NCI-H526 treated with DMSO at 0.1 percent for 48 hours (cell line): Measurements from ENCODE around the gene ASB10.
A peak's percentile ranks its signal among the peaks of the same experiment; 100 is the strongest.

Experiments
- DNase-seq: peaks from one replicate; lab custom pipeline; 2025; lab: John Stamatoyannopoulos, UW

ASB10 gene

DNA sequence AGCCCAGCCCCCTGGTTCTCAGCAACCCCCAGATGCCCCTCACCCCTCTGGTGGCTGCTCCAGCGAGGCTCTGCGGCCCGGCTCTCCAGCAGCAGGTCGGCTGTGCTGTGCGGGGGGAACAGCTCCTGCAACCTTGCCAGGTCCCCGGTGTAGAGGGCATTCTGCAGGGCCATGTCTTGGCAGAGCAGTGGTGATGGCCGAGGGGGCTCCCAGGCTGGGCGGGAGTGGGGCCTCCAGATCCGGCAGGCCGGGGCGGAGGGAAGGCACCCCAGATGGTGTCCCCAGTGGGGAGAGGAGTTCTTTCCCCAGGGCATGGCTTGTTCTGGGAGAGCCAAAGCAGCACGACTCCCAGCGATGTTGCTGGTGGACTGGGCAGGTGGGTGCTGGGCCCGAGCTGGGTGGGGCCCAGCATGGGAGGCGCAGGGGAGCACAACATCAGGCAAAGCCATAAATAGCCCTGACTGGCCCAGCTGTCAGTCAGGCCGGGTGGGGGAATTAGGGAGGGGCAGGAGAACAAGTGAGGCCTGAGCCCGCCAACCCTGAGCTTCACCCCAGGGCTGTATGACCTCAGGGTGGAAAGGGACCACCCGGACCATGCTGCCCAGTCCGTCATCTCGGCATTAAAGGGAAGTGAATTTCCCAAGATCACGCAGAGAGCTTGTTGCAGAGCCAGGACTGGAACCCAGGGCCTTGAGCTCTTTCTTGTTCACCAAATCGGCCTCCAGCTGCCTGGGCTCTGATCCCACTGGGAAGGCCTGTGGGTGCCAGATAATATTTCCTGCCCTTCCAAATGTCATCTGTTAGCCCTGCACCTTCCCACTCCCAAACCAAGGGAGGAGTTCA, 580 bp upstream of the ASB10 start:
- no peak for DNase-seq

DNA sequence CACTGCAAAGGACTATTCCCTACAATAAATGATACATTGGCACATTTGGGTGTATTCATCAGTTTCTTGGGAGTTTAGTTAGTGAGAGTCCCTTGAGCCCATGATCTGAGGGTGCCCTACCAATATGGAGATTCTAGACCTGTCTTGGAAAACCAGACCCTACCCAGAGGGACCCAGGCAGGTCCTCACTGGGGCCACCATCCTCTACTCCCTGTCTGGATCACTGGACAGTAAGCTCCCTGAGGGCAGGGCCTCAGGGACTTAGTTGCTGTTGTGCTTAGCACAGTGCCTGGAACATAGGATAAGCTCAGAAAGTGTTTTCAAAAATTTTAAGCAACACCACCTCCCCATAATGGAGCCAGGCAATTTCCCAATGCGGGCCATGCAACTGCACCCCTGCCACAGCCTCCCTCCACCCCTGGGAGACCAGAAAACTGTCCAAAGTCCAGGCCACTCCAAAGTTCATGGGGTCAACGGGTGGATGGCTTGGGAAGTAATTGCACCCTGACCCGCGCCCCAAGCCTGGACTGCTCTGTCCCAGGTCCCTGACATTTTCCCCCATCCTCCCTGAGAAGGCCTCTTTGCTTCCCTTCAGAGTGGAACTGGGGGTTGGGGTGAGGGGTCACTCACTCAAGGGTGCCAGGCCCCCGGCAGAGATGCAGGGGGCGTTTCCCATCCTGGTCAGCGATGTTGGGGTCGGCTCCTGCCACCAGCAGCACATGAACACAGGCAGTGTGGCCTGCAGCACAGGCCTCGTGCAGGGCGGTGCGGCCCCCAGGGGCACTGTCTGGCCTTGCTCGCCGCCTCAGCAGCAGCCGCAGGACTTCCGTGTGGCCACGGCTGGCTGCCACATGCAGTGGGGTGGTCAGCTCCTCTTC, 1.0 kb downstream of the ASB10 start:
- DNase-seq, result no peak

DNA sequence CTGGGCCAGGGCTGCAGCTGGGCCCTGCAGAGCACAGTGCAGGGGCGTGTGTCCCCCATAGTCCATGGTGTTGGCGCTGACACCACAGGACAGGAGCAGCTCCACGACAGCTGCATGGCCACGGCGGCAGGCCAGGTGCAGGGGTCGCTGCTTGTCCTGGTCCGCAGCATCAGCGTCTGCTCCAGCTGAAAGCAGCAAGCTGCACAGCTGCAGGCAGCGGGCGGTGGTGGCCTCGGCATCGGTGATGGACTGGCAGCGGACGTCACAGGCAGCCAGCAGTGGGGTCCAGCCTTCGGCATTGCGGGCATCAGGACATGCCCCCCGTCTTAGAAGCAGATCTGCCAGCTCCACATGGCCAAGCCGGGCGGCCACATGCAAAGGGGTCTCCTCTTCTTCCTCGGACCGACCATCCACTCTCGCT, 6.0 kb downstream of the ASB10 start:
- DNase-seq, result no peak

DNA sequence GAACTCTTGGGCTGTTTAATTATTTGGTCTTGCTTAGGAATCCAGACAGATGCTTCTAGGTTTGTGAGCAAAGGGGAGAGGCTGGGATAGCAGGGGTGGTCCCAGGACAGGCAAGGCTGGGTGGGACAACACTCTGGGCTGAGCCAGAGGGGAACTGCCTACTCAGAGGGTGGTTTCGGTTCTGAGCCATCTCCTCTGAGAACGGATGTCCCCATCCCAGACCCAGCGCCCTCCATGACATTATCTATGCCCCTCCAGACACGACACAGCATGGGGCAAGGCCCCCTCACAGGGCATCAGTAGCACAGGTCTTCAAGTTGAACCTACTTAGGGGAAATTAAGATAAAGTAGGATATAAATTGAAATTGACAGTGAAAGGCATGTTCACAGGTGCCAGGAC, 7.1 kb downstream of the ASB10 start:
- DNase-seq, result no peak

DNA sequence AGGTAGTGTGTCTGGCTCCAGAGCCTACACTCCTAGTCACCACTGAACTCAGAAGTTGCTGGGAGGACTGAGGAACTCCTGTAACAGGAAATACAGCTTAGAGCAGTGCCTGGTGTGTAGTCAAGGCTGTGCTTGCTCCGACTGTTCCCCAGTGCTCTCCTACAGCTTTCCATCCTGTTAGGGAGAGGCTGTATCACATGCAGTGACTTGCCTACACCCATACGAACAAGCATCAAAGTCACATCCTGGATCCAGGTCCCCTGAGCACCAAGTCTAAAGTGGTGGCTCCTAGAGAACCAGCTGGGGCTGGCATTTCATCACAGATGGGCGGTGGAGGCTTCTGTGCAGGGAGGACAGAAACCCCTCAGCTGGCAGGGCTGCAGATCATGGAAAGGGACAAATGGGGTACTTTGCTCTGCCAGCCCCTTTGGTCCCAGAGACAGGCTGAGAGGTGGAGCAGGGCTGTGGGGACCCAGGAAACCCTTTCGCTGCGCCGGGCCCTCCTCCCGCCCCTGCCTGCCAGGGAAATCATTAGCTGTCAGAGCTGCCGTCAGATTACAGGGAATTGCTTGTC, 7.7 kb downstream of the ASB10 start:
- no peak for DNase-seq

DNA sequence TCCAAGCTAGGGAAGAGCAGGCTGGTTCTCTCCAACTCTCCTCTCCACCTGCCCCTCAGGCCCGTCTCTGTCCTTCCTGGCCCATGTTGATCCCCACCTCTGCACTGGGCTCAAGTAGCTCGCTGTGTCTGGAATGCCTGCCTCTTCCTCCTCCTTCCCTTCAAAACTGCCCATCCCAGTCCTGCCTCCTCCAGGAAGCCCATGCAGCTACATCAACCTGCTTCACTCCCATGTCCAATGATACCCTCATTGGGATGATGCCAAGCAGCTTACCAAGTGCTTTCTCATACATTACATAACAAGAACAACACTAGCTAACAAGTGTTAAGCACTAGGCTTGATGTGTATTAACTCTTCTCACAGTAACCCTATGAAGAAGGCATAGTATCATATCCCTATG, 8.2 kb downstream of the ASB10 start:
- DNase-seq, result no peak

DNA sequence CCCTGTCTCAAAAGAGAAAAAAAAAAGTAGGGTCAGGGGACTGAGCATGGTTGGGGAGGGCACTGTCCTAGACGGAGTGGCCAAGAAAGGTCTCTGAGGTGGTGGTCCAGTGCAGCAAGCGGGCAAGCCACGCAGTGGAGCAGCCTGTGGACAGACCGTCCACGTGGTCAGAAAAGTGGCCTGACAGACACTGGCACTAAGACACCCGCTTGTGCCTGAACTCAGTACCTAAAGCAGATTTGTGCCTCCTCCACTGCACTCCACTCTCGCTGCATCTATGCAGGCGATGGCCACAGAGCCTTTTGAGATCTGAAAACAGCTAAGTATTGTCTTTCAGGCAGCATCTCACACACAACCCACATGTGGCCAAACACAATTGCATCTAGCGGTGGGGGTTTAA, 8.8 kb downstream of the ASB10 start:
- no peak for DNase-seq

DNA sequence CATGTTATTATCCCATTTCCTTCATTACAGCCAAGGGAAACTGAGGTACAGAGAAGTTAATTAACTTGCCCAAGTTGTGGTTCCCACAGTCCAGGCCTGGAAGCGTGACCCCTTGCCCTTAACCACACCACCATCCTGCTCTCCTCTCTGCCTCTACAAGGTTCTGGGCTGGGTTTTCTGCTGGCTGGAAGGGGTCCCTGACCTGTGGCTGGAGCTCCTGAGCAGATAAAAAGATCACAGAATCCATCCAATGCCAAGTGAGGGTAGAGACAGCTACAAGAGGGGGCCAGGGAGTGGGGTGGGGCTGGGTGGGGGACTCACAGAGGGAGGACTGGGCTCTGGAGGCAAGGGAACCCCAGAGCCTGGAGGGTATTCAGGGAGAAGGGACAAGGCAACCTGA, 9.7 kb downstream of the ASB10 start:
- DNase-seq, result no peak

DNA sequence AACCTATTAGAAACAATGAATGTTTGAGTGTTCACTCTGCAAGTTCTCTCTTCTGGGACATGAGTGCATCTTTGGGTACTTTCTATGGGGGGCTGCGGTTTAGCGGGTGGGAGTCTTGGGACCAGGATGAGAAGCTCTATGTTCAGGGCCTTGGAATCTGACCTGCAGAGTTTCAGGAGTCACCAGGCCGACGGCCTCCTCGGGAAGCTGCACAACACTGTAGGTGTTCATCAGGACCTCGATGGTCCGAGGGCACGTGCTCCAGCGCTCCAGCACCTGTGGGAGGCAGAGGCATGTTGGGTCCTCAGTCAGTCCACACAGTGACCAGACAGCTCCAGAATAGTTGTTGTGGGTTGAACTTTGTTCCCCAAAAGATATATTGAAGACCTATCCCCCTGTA, 10.6 kb downstream of the ASB10 start:
- no peak for DNase-seq

DNA sequence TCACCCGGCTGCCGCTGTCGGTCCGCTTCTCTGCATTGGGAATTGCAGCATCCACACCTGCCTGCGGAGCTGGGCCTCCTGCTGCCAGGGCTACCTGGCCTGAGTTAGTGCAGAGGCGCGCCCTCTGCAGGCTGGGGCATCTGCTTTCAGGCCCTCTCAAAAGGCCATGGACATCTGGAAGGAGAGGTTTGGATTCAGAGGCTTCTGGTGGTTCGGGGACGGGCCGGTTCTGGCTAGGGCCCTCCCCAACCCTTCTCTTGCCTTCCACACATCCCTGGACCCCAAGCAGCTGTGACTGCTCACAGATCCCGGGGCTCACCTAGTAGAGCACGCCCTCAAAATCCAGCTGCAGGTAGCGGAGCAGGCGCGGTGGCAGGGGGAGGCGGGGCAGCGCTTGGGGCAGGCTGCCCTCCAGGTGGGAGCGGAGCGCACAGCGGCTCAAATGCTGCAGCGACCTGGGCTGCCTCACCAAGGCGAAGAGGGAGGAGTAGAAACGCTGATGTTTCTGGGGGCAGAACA, 11.2 kb downstream of the ASB10 start:
- no peak for DNase-seq

DNA sequence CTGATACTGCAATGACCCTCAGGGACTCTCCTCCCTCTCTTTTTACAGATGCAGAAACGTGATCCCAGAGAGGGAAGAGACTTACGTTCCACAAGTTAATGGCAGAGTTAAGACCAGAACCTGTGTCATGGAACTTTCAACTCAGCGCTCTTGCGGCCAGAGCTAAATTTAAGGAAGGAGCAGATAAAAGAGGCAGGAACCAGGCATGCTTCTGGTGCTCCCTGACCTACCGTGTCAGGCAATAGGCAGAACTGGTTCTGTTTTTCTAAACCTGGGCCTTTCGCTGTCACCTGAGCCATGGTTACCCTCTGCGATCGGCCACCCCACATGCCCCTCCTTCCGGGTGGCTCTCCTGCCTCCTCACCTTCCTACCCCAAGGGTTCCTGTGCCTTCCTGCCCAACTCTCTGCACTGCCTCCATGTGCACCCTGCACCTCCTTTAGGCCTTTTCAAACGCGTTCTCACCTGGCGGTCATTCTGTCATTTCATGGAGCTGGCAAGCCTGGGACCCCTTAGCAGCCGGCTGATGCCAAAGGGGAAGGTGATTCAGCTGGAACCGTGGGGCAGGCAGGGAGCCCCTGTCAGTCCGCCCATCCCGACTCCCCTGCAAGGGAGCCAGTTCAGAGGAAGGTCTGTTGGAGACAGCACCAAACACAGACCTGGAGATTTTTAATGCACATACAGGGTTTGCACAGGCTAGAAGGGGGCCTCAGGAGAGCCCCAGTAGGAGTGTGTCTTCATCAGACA, 11.8 kb downstream of the ASB10 start:
- no peak for DNase-seq

DNA sequence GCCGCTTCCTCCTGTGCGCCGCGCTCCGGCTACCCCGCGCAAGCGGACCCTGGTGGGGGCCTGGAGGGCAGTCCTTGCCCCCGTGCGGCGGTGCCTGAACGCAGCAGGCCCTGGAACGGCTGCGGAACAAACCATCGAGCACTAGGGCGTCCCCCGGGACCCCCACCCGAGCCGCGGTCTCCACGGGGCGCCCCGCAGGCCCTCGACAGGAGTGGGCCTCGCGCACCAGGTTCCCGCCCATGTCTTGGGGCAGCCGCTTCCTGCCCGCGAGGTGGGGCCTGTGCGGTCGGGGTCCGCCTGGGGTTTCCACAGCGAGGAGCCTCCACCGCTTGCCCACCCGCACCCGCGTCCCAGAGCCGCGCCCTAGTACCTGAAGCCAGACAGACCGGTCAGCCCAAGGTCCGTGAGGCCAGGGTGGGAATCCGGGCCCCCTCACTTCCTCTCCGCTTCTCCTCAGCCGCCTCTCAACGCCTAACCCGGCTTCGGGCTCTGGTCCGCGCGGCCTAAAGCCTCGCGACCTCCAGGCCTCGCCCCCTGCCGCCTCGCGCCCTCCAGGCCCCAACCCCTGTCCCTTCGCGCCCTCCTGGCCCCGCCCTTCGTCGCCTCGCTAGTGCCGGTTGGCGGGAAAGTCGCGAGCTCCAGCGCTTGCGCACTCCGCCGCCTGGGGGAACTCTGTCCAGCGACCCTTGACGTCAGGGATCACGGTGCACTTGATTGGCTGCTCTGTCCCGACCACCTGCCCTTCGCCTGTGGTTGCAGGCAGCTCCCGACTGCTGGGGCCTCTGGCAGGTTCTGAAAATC, 12.6 kb downstream of the ASB10 start:
- peak; percentile 82 for DNase-seq

DNA sequence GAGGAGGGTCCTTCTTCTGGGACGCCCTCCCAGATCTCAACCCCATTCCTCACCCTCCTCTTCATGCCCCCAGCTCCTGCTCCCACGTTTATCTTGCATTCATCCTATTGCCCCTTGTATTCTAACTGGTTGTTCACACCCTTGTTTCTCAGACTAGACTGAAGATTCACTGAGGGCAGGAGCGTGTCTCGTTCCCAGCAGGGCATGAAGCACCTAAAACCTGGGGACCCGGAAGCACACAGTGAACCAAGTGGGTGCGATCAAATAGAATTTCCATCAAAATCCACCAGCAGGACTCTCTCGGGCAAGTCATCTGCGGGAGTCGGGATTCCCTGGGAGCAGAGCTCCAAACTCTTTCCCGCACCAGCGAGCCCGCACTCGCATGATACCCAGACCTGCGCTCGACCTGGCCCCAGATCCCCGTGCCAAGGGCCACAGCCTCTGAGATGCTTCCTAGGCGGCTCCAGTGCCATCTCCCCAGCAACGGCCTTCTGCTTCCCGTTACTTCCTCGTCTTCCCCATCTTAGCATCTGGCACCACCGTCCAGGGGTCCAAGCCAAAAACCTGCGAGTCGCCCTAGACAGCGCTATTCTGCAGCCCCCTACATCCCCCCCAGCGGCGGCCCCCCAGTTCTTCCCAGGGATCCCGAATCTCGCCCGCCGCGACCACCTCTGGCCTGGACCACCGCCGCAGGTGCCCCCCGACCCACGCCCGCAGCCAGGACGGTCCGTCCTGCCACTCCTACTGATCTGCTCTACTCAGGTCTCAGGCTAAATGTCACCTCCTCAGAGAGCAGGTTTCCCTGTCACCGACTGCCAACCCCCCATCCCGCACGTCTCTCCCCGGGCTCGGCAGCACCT, 13.4 kb downstream of the ASB10 start:
- DNase-seq, result no peak

DNA sequence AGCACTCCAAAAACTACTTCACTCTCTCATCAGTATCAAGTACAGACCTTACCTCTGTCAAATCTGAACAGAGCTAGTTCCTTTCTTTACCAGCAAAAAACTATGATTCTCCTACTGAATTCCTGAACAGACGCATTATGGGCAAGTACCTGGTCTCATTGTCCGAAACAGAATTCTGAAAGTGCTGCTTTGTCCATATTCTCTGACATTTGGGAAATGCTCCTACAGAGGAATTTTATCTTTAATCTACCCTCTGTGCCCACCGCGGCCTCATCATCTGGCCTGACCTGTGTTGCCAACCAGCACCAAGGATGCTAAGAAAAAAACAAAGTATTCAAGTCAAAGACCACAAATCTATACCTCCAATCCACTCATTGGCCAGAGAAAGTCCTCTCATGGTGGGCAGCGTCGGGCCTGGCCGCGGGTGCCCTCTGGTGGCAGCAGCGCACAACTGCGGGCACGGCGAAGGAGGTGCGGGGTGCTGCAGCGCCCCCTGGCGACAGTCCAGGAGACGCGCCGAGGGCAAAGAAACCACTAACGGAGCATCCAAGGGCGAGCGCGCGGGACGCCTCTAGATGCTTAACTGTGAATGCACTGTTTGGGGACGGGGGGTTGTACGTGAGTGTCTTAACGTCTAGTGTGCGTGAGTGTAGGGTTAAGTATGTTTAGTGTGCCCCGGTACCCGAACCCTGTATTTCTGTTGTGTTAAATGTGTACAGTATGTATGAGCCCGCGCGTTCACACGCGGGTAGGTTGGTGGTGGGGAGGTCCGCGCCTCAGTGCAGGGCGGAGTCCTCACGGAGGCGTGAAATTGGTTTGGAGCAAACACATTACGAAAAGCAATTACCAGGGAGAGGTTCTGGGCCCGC, 14.5 kb downstream of the ASB10 start:
- peak; percentile 37 for DNase-seq

DNA sequence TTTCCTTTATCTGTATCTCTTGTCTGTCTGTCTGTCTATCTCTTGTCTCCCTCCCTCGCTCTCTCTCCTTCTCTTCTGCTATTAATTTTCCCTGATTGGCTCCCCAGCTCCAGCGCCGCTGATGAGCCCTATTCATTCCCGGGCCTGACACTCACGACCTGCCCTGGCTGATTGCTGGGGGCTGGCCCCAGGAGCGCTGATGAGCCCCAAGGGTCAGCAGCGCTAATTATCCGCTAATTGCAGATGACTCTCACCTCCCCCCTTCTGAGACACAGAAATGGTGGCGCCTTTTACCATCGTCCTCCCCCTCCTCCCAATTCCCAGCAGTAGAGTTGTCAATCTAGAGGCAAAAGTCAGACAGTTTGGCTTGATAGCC, 18.3 kb downstream of the ASB10 start:
- DNase-seq, result no peak

DNA sequence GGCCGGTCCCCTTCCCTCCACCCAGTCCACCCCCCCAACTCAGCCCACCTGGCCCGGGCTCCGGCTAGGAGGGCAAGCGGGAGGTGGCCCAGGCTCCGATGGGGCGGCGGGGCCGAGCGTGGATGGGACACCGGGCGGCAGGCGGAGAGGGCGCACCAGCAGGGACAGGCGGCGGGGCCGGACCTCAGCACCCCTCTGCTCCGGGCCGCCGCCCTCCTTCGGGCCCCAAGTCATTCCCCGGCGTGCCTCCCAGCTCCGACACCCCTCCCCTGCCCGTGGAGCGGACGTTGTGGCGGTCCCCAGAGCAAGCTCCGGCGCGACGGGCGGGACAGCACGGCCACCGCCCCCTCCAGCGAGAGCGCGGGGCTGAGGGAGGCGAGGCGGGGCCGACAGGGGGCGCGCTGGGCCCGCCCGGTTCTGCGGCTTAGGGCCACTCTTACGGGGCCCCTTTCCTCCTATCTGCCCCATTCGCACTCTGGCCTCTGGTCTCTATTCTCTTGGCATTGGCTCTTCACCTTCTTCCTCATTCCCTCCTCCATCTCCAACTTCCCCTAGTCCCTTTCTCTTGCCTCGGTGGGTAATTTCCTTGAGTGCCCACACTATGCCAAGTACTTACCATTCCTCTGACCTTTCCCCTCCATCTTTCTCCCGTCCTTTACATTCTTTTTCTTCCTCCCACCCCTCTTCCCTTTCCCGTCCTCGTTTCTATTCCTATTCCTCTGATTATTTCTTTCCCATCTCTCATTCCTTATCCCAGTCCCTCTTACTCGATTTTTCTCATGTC, 18.9 kb downstream of the ASB10 start:
- no peak for DNase-seq

DNA sequence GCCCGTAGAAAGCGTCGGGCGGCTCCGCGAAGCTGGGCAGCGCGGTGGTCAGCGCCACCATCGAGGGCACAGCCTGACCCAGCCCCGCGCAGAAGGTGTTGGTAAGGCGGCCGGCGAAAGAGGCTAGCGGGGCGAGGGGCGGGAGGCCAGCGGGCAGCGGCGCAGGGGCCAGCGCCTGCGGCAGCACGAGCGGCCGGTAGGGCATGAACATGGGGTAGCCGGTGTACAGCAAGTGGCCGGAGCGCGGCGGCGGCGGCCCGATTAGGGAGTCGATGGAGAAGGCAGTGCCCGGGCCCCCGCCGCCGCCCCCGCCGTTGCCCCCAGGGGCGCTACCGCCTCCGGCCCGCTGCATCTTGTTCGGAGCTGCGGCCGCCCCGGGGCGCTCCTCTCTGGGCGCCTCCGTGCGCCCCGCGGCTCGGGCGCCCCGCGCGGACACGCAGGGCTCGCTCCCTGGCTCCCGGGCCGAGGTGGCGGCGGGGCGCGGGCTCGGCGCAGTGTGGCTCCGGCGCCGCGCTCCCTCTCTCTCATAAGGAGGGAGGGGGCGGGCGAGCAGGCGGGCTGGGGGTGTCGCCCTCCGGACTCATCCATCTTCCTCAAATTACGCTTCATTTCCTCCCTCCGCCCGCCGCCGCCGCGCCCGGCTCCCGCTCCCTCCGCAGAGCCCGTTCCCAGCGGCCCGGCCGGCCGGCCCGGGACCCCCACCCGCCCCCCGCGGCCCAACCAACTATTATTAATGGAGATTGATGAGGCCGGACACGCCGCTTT, 19.7 kb downstream of the ASB10 start, which contains the start of gene GBX1:
TSS of gene GBX1 (minus strand) at position 498 of the 765 bp plus-strand sequence. CDS start at position 352, 146 bp downstream.
- DNase-seq, result no peak
